Neural progenitor cell (in vitro differentiated cells): ENCODE data around the gene CCDC171.

Source experiments
- EZH2 ChIP-seq: fragments of 200-600 bp; sonication (generic); IDR thresholded peaks from 2 replicates; pipeline ENCODE4 v1.6.1; 2017; ENCODE audit warnings: antibody characterized with exemption, mild to moderate bottlenecking, moderate library complexity
- EZH2phosphoT487 ChIP-seq: fragments of 200-600 bp; sonication (generic); IDR thresholded peaks from 2 replicates; pipeline ENCODE4 v1.6.1; 2017; ENCODE audit warnings: antibody characterized with exemption
- TF ChIP-seq, protein P1 (sequence below): fragments of 200-600 bp; sonication (generic); IDR thresholded peaks from 2 replicates; pipeline ENCODE4 v1.5.1; 2017; ENCODE audit warnings: antibody characterized with exemption, mild to moderate bottlenecking

DNA sequence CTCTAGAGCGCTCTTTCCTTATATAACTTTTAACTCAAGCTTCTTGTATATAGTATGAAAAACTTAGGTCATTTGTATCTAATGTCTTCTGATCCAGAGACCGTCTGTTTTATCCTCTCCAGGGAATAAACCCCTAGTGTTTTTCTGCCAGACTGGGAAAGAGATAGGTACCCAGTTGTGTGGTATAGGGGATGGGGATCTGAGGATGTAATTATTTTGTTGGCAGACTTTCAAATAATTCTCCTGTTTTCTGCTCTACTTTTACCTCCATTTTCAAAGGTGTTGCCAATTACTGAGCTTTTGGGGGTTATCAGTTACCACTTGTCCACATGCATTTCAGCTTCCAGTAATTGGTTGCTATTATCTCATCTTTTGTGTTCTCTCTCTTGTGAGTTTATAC is 17.9 kb downstream of the CCDC171 start:
- TF ChIP-seq, protein P1, sequence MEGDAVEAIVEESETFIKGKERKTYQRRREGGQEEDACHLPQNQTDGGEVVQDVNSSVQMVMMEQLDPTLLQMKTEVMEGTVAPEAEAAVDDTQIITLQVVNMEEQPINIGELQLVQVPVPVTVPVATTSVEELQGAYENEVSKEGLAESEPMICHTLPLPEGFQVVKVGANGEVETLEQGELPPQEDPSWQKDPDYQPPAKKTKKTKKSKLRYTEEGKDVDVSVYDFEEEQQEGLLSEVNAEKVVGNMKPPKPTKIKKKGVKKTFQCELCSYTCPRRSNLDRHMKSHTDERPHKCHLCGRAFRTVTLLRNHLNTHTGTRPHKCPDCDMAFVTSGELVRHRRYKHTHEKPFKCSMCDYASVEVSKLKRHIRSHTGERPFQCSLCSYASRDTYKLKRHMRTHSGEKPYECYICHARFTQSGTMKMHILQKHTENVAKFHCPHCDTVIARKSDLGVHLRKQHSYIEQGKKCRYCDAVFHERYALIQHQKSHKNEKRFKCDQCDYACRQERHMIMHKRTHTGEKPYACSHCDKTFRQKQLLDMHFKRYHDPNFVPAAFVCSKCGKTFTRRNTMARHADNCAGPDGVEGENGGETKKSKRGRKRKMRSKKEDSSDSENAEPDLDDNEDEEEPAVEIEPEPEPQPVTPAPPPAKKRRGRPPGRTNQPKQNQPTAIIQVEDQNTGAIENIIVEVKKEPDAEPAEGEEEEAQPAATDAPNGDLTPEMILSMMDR, result no peak
- TF ChIP-seq EZH2 (no peak), EZH2phosphoT487 (no peak)
